Mammary epithelial cell (primary cell): Measurements from ENCODE around the gene RASSF8.

ENCODE experiments used
- CTCF ChIP-seq, 2 donors: IDR thresholded peaks in 1 of 2; conservative IDR thresholded peaks in 1 of 2; 2 replicates each; pipeline ENCODE4 v1.5.1; 2011 to 2012; ENCODE audit warnings: inconsistent platforms in 2 of 2, low read length in 2 of 2, mild to moderate bottlenecking in 2 of 2, control low read depth in 1 of 2, low read depth in 1 of 2; ENCODE audit not compliant: insufficient read depth in 1 of 2; ENCODE audit errors: extremely low read depth in 1 of 2
- EZH2 ChIP-seq: IDR thresholded peaks from 2 replicates; pipeline ENCODE4 v1.6.1; 2012; ENCODE audit warnings: low read length, inconsistent platforms, borderline replicate concordance

GRCh38 chr12:26014085-26014484 lies 55.6 kb downstream of the RASSF8 start:
- no peak for TF ChIP-seq CTCF (conservative IDR thresholded peaks at IDR 0.05 in 1 of 2, IDR thresholded peaks at IDR 0.05 in 1 of 2; ENCODE audit: extremely low read depth in 1 of 2, insufficient read depth in 1 of 2, low read depth in 1 of 2, low read length in 2 of 2)
- TF ChIP-seq EZH2: no peak
